Measurements from ENCODE around the gene HOOK2.
"Not testable (repeated sequence)": the region's sequence is repeated elsewhere in the genome, so short reads cannot be mapped to it uniquely, and the experiment has no call there.

Gene HOOK2

DNA sequence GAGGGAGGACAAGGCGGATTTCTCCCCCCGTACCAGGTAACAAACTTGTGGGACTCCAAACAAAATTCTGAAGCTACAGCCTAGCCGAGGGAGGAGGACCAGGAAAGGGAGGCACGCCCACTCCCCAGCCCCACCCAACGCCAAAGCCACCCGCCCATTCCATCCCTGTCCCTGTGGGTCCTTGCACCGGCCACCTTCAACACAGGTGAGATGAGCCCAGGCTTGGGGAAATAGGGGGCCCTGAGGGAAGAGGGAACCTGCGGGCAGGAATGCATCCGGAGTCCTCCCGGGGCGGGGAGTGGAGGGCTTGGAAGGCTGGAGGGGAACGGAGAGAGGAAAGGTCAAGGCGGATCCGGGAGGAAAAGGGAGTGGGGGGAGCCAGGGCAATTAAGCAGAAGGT lies 23.7 kb downstream of the HOOK2 start, which contains the start of gene BEST2:
TSS of gene BEST2 (plus strand) at position 157 of the 400 bp plus-strand sequence. CDS start 802 bp downstream, outside the sequence.
- DNase-seq: no peak

DNA sequence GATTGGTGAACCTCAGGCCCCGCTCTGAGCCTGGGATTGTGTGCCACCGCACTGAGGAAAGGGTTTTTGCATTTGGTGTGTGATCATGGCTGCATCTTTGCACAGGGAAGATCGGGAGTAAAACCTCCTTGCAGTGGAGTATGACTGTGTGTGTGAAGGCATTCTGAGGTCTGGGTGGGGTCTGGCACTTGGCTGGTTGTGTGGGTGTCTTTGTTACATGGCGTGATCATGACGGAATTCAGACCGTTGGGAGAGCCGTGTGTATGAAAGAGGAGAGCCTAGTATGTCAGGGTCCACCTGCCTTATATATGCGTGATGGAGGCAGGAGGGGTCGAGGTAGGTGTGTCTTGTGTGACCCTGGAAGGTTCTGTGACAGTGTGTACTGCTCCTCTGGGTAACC lies 24.5 kb downstream of the HOOK2 start:
- no peak for DNase-seq

DNA sequence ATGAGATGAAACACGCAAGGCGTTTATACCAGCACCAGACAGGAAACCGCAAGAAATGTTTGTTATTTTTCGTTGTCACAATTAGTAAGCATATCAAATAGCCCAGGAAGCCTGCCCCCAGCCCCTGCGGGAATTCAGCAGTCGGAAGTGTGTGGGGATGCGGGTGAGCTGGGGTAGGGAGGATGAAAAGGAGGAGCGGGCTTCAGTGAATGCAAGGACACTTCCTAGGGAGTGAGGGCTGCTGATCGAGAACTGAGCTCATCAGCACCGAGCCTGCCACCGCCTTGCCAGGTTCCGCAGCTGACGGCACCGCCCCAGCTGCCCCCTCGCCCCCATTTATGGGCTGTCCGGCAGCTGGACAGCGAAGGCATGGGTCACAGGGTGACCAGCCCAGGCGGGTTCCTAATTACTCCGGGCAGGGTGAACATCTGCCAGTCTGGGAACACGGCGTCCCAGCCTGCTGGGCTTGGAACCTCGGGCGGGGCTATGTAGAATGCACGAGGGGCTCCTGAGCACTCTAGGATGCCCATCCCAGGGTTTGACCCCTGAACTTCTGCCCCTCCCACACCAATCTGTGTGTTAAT lies 25.3 kb downstream of the HOOK2 start:
- DNase-seq: no peak

GRCh38 chr19:12748489-12748888 lies 26.9 kb downstream of the HOOK2 start:
- no peak for DNase-seq

DNA sequence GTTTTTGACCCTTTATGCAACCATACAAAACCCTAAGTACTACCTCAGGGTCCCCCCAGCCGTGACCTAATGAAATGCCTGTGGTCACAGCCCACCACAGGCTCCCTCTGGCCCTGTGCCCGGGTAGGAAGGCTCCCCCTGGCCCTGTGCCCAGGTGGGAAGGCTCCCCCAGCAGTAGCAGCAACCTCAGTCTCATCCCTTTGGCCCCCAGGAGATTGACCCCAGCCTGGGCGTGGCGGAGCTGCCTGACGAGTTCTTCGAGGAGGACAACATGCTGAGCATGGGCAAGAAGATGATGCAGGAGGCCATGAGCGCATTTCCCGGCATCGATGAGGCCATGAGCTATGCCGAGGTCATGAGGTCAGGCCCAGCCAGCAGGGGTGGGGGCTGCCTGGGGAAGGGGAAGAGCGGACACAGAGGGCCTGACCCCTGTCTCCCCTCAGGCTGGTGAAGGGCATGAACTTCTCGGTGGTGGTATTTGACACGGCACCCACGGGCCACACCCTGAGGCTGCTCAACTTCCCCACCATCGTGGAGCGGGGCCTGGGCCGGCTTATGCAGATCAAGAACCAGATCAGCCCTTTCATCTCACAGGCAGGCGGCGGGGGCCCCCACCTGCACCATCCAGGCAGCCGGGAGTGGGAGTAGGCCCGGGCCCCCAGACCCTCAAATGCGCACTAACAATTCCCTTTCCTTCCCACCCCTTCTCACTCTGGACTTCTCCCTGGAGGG lies 30.0 kb downstream of the HOOK2 start:
- no peak for DNase-seq

- DNase-seq: no peak
Observed at GRCh38 chr19:12737835-12738351, 37.5 kb downstream of the HOOK2 start.

GRCh38 chr19:12736995-12737834 lies 38.1 kb downstream of the HOOK2 start, which contains the start of gene GET3:
TSS of gene GET3 (plus strand) at chr19:12737497. CDS start at chr19:12737506, 9 bp downstream.
- peak; percentile 79 to 84 for DNase-seq

DNA sequence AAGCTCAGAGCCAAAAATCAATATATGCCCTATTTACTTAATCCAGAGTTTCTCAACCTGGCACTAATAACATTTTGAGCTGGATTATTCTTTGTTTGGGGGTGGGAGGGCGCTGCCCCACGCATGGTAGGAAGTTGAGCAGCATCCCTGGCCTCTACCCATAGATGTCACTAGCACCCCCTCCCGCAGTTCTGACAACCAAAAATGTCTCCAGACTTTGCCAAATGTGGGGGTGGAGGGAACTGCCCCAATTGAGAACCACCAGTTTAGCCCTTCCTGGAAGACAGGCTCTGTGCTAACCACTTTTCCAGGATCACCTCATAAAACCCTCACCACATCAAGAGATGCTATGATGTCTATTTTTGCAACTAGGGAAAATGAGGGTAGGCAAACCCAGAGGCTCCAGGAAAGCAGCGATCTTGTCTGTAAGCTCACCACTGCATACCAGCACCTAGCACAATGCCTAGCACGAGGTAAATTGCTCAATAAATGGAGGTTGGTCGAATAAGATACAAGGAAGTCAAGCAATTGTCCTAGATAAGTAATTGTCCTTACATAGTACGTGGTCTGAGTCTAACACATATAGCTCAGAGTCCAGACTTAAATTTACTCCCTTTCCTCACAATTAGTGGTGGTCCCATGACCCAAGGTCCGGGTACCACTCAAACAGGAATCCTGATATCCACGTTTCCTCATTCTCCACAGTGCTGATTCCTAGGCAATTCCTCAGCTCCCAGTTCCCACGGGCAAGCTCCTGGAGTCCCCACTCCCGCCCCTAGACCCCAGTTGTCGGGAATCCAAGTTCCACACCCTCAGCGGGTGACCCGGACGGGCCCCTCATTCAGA lies 41.8 kb downstream of the HOOK2 start:
- peak; percentile 55 to 65 for DNase-seq

DNA sequence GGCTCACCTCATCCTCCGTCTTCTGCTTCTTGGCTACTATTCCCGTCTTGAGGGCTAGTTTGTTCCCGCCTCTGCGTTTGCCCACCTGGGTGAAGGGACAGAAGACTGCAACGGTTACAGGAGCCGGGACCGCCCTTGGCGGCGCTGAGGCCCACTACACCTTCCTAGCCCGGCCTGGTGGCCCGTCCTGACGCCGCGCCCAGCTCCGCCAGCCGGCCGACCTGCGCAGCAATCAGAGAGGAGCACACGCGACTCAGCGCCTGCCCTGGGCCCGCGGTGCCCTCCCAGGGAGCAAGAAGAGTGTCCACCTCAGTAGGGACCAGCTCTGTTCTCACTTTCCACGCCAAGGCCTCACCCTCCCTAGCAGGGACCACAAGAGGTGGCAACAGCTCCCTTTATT lies 44.0 kb downstream of the HOOK2 start:
- no peak for DNase-seq

DNA sequence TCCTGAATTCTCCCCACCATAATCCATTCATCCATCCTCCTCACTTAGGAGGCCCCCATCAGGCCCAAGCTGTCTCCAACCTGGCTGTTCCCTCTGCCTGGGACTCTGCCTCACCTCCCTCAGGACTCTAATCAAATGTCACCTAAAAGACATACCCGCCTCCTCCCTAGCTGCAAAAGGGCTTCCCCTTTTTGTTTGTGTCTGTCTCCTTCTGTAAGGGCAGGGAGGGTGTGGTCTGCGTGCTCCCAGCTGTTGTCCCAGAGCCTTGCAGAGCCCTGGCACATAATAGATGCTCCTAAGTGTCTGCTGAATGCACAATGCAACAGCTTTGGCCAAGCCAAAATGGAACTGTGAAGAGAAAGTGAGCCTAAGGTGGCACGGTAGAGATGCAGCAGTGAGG lies 45.3 kb downstream of the HOOK2 start:
- no peak for DNase-seq

GRCh38 chr19:12727745-12728433 lies 47.5 kb downstream of the HOOK2 start:
- no peak for DNase-seq

GRCh38 chr19:12726988-12727316 lies 48.4 kb downstream of the HOOK2 start:
- DNase-seq: no peak

GRCh38 chr19:12725612-12726011 lies 49.7 kb downstream of the HOOK2 start:
- not testable (repeated sequence) for DNase-seq

DNA sequence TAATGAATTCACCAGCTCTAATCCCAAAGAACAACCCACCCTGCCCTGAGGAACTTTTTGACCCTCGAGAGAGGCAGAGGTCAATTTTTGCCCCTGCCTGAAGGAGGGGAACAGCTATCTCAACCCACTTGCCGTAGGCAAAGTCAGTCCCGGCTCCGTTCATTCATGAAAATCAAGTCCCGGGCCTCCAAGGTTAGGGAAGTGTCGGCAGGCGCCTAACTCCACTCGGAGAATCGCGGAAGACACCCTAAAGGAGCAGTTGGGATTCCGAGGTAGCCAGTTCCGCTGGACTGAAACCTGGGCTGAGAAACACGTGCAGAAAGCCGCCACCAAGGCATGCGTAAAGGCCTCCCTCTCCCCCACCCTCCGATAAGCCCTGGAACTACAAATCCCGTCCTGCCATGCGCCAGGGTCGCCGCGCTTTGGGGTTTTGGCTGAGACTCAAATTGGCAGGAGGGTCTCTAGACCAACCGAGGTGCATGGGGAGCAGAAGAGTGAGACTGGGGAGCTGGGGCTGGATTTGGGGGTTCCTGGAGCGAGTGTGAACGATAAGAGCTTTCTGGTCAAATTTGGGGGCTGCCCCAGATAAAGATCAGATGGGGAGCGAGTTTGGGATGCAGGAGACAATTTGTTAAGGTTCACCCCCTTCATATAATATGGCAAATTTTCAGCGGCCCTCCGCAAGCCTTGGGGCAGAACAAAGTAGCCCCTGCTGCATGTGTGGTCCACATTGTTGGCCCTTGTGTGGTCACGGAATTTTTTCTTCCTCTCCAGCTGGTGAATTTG lies 51.5 kb downstream of the HOOK2 start, which contains the start of gene TNPO2:
TSS of gene TNPO2 (minus strand) at position 292 of the 786 bp plus-strand sequence. CDS start 2,955 bp downstream, outside the sequence.
- peak; percentile 78 to 82 for DNase-seq

GRCh38 chr19:12723381-12723640 lies 52.0 kb downstream of the HOOK2 start:
- DNase-seq: no peak

GRCh38 chr19:12722566-12723380 lies 52.6 kb downstream of the HOOK2 start:
- peak; percentile 90 to 93 for DNase-seq

DNA sequence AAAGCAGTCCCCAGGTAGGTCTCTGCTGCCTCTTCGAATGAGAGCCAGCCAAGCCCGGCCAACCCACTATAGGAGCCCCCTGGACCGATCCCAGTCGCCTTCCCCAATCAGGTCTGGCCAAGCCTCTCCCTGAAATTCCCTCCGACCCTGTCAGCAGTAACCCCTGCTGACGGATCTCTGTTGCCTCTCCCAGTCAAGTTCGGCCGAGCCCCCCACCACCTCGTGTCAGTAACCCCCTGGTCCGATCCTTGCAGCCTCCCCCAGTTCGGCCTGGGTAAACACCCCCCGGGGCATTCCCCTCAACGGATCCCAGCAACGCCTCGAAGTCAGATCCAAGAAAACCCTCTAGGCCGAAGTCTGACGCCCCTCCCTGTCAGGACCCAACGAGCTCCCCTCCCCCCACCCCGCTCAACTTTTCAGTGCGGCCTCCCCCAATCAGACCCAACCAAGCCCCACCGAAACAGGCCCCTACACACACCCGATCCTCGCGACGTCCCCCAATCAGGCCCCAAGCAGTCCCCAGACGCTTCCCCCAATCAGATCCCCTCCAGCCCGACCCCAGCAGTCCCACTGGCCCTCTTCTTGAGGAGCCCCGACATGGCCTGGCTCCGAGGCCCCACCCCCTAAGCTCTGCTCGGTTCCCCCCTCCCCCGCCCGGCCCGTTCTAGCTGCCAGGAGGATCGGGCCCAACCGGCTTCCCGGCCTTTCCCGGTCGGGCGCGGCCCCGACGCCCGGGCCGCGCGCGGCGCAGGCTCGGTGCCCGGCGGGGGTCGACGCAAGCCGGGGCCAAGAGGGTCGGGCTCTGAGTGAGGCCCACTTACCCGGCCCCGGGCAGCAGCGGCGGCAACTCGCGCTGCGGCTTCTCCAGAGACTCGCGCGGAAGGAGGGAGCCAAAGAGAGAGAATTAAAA lies 53.4 kb downstream of the HOOK2 start:
- DNase-seq: peak; percentile 54 to 59

DNA sequence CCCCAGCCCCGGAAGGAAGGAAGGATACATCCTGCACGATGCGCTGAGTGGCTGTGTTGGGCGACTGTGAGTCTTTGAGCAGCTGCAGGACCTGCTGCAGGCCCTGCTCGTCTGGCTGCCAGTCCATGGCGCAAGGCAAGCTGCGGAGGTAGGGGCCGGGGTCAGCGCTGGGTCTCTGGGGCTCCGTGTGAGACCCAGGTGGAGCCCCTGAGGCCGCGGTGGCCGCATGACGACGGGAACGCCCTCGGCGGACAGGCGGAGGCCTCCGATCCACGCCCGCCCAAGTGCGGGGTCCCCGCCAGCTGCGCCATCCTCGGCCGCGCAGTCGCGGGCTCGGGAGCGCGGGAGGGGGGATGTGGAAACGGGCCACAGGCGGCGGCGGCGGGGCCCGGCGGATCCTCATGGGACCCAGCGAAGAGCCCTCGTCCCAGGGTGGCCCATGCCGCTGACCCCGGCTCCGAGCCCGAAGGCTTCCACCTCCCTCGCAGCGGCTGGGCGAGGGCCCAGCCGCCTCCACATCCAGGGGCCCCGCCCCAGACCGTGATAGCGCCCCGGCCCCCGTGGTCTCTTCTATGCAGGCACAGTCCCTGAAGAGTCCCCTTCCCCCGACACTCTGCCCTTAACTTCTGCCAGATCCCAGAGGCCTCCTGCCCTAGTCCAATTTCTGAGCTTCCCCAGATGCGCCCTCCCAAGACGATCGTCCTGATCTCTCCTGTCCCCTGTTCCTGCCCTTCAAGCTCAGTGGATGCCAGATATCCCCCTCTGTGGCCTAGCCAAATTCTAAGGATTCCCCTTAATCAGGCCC lies 54.3 kb downstream of the HOOK2 start:
- DNase-seq: peak in 1 of 2 donors; percentile 27

Data from stimulated activated CD4-positive, alpha-beta T cell treated with anti-CD3 and anti-CD28 coated beads, Interleukin-2, amount 100 ng/mL, for 24 hours (primary cell).